Mesenchymal stem cell (in vitro differentiated cells and primary cell): ENCODE data around the gene WDR4.

Experiments
- DNase-seq: peaks from one replicate; pipeline ENCODE4 v3.0.0-alpha.2; 2013
- H2AFZ ChIP-seq: one replicate; pipeline ENCODE4 v1.6.1; 2013; ENCODE audit warnings: low read depth, mild to moderate bottlenecking, control low read depth, inconsistent platforms, low read length, moderate library complexity
- H2AK5ac ChIP-seq: 2 replicates; pipeline ENCODE4 v1.6.1; 2013; ENCODE audit warnings: low read length, moderate library complexity, mild to moderate bottlenecking, inconsistent platforms; ENCODE audit not compliant: severe bottlenecking
- H2BK120ac ChIP-seq: one replicate; pipeline ENCODE4 v1.6.1; 2013; ENCODE audit warnings: low read depth, mild to moderate bottlenecking, inconsistent platforms, low read length, moderate library complexity
- H2BK12ac ChIP-seq, 2 experiments: one replicate each; pipeline ENCODE4 v1.6.1; 2013; ENCODE audit warnings: inconsistent platforms in 2 of 2, low read length in 2 of 2, mild to moderate bottlenecking in 2 of 2, moderate library complexity in 2 of 2, control low read depth in 1 of 2
- H2BK15ac ChIP-seq: one replicate; pipeline ENCODE4 v1.6.1; 2013; ENCODE audit warnings: mild to moderate bottlenecking, low read depth, inconsistent platforms; ENCODE audit not compliant: poor library complexity, severe bottlenecking
- H2BK5ac ChIP-seq: 2 replicates; pipeline ENCODE4 v1.6.1; 2013; ENCODE audit warnings: low read depth, mild to moderate bottlenecking, low read length, control low read depth, inconsistent platforms; ENCODE audit not compliant: poor library complexity, severe bottlenecking
- H3K14ac ChIP-seq, 2 experiments: one replicate each; pipeline ENCODE4 v1.6.1; 2013; ENCODE audit warnings: inconsistent platforms in 2 of 2, low read length in 2 of 2, control low read depth in 1 of 2, mild to moderate bottlenecking in 1 of 2, moderate library complexity in 1 of 2
- H3K18ac ChIP-seq, 2 experiments: one replicate each; pipeline ENCODE4 v1.6.1; 2013; ENCODE audit warnings: inconsistent platforms in 2 of 2, low read length in 2 of 2, control low read depth in 1 of 2, low read depth in 1 of 2, mild to moderate bottlenecking in 1 of 2
- H3K23ac ChIP-seq, 2 experiments: one replicate each; pipeline ENCODE4 v1.6.1; 2013; ENCODE audit warnings: inconsistent platforms in 2 of 2, low read length in 2 of 2, mild to moderate bottlenecking in 2 of 2, moderate library complexity in 2 of 2, control low read depth in 1 of 2
- H3K27ac ChIP-seq: 2 replicates; pipeline ENCODE4 v1.5.1; 2013; ENCODE audit warnings: mild to moderate bottlenecking, moderate library complexity, low read length, control low read depth, inconsistent platforms; ENCODE audit not compliant: poor library complexity, severe bottlenecking
- H3K27me3 ChIP-seq, 2 experiments: 2 replicates each; pipeline versions ENCODE4 v1.6.1 to v1.7.0; 2013; ENCODE audit warnings: low read length in 2 of 2, mild to moderate bottlenecking in 2 of 2, moderate library complexity in 2 of 2, control low read depth in 1 of 2, inconsistent platforms in 1 of 2; ENCODE audit not compliant: control insufficient read depth in 1 of 2, insufficient read depth in 1 of 2
- H3K36me3 ChIP-seq, 2 experiments: 2 replicates each; pipeline versions ENCODE4 v1.6.1 to v1.7.0; 2013; ENCODE audit warnings: low read length in 2 of 2, control low read depth in 1 of 2, inconsistent platforms in 1 of 2, low read depth in 1 of 2, mild to moderate bottlenecking in 1 of 2; ENCODE audit not compliant: insufficient read depth in 2 of 2, control insufficient read depth in 1 of 2
- H3K4ac ChIP-seq, 2 experiments: one replicate each; pipeline ENCODE4 v1.6.1; 2013; ENCODE audit warnings: inconsistent platforms in 2 of 2, low read length in 2 of 2, mild to moderate bottlenecking in 2 of 2, moderate library complexity in 2 of 2, control low read depth in 1 of 2, low read depth in 1 of 2
- H3K4me1 ChIP-seq: 2 replicates; pipeline ENCODE4 v1.6.1; 2013; ENCODE audit warnings: low read depth, low read length, control low read depth; ENCODE audit not compliant: control insufficient read depth, insufficient read depth
- H3K4me2 ChIP-seq: 2 replicates; pipeline ENCODE4 v1.6.1; 2013; ENCODE audit warnings: low read length, mild to moderate bottlenecking, inconsistent platforms; ENCODE audit not compliant: poor library complexity, severe bottlenecking
- H3K4me3 ChIP-seq, 2 experiments: 2 replicates each; pipeline versions ENCODE4 v1.5.1 to v1.7.0; 2013; ENCODE audit warnings: low read length in 2 of 2, mild to moderate bottlenecking in 2 of 2, control low read depth in 1 of 2, low read depth in 1 of 2; ENCODE audit not compliant: insufficient read depth in 1 of 2
- H3K79me1 ChIP-seq: replicated peaks from 2 replicates; pipeline ENCODE4 v1.6.1; 2013; ENCODE audit warnings: mild to moderate bottlenecking, control low read depth, low read length, inconsistent platforms; ENCODE audit not compliant: poor library complexity, severe bottlenecking
- H3K9ac ChIP-seq: 2 replicates; pipeline ENCODE4 v1.7.0; 2013; ENCODE audit warnings: mild to moderate bottlenecking, low read length, moderate library complexity
- H3K9me3 ChIP-seq: 2 replicates; pipeline ENCODE4 v1.7.0; 2013; ENCODE audit warnings: mild to moderate bottlenecking, low read length; ENCODE audit not compliant: control insufficient read depth
- H4K8ac ChIP-seq: one replicate; pipeline ENCODE4 v1.6.1; 2013; ENCODE audit warnings: inconsistent platforms, mild to moderate bottlenecking, low read length, moderate library complexity
- H4K91ac ChIP-seq: one replicate; pipeline ENCODE4 v1.6.1; 2013; ENCODE audit warnings: mild to moderate bottlenecking, low read length, inconsistent platforms
- WGBS: methylation state at CpG from one replicate; pipeline ENCODE4 v1.1.7; 2013; ENCODE audit warnings: mixed read lengths; 5-methylcytosine and 5-hydroxymethylcytosine counted together

The WDR4 gene

DNA sequence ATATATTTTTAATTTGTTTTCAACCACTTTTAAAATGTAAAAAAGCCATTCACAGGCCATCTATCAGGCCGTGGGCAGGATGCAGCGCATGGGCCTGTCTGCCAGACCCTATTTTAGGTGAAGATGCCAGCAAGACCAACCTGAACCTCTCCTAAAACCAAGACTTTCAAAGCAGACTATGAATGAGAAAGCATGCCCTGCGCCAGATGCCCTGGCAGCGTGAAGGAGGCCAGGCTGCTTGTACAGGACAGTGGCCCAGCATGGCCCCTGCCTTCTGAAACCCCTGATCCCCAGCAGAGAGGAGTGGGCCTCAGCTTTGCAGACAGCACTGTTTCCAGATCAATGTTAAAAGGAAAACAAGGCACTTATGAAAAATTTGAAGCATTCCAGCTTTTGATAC lies 31.6 kb downstream of the WDR4 start:
- no peak overlapping the region for H3K4ac ChIP-seq
- no peak overlapping the region for H3K9ac ChIP-seq
- H3K14ac ChIP-seq: no peak overlapping the region
- no peak overlapping the region for H2BK120ac ChIP-seq
- no peaks in the 10 kb centered on the region for H3K9me3 ChIP-seq
- no peak overlapping the region for H3K4me3 ChIP-seq
- DNase-seq: no peak
- H4K91ac ChIP-seq: no peak overlapping the region
- no peak overlapping the region for H3K18ac ChIP-seq
- peaks cover 43% of the 10 kb centered on the region for H3K79me1 ChIP-seq
- no peak overlapping the region for H2AFZ ChIP-seq
- no peak overlapping the region for H2BK15ac ChIP-seq
- peaks cover 76 to 84% of the 10 kb centered on the region in 2 experiments for H3K36me3 ChIP-seq
- H3K4me1 ChIP-seq: peaks cover 2% of the 10 kb centered on the region
- H2BK12ac ChIP-seq: no peak overlapping the region
- WGBS: 98% methylated on average over 4 of the region's 4 CpGs
- no peak overlapping the region for H3K4me2 ChIP-seq
- no peak overlapping the region for H3K23ac ChIP-seq
- no peak overlapping the region for H3K27ac ChIP-seq
- H3K27me3 ChIP-seq: no peaks in the 10 kb centered on the region
- no peak overlapping the region for H4K8ac ChIP-seq
- no peak overlapping the region for H2AK5ac ChIP-seq
- no peak overlapping the region for H2BK5ac ChIP-seq

DNA sequence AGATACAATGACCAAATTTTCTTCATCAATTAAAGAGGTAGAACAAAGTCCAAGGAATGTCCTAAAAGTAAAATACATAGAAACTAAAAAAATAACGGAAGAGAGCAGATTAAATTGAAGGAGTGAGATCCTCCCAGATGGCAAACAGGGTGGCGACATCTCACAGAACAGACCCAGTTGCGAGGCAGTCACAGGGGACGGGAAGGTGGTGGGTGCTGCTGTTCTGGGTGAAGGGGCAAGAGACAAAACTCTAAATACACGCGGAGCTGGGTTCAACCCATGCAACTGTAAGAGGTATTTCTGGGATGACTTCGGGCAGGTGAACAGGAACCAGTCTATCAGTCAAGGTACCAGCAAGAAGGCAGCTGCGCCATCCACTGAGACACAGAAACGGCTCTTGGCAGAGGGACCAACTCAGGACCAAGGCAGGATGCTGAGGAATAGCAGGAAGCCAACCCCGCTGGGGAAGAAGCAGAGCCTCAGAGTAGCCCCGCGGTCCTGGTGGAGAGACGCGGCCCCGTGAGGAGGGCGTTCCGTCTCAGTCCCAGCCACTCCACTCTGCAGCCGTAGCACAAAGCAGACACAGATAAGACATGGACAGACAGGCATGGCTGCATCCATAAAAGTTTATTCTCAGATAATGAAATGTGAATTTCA lies 32.2 kb downstream of the WDR4 start:
- Histone ChIP-seq H2BK12ac (no peak overlapping the region), H3K23ac (no peak overlapping the region), H3K9me3 (no peaks in the 10 kb centered on the region), H4K8ac (no peak overlapping the region), H3K27ac (no peak overlapping the region), H2AK5ac (no peak overlapping the region), H2BK15ac (no peak overlapping the region), H2BK5ac (no peak overlapping the region), H3K9ac (no peak overlapping the region), H3K79me1 (peaks cover 46% of the 10 kb centered on the region), H2BK120ac (no peak overlapping the region), H3K27me3 (no peaks in the 10 kb centered on the region), H3K4me2 (no peak overlapping the region), H3K4ac (no peak overlapping the region), H3K14ac (no peak overlapping the region), H2AFZ (no peak overlapping the region), H4K91ac (no peak overlapping the region), H3K4me1 (peaks cover 2% of the 10 kb centered on the region), H3K18ac (no peak overlapping the region), H3K4me3 (no peak overlapping the region), H3K36me3 (peaks cover 78 to 84% of the 10 kb centered on the region in 2 experiments)
- 91% methylated on average over 17 of the region's 18 CpGs for WGBS
- no peak for DNase-seq

DNA sequence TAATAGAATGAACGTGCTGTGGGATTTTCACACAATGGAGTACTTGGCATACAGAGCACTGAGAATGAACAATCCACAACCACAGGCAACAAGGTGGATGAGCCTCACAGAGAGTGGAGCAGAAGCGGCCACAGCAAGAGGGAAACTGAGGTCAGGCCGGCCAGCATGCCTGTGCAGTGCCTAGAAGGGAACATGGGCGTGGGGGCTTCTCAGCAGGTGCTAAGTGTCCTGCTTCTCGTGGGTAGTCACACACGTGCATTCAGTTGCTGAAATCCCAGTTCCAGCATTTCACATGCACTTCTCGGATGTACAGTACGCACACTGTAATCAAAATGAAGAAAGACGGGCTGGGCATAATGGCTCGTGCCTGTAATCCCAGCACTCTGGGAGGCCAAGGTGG lies 33.1 kb downstream of the WDR4 start:
- Histone ChIP-seq H3K23ac (no peak overlapping the region), H3K9me3 (no peaks in the 10 kb centered on the region), H3K4me1 (peaks cover 2% of the 10 kb centered on the region), H3K27ac (no peak overlapping the region), H4K8ac (no peak overlapping the region), H4K91ac (no peak overlapping the region), H3K4ac (no peak overlapping the region), H3K79me1 (peaks cover 44% of the 10 kb centered on the region), H2BK12ac (no peak overlapping the region), H3K9ac (no peak overlapping the region), H2BK120ac (no peak overlapping the region), H2AFZ (no peak overlapping the region), H2BK15ac (no peak overlapping the region), H3K4me2 (no peak overlapping the region), H3K36me3 (peaks cover 74 to 84% of the 10 kb centered on the region in 2 experiments), H3K4me3 (no peak overlapping the region), H2BK5ac (no peak overlapping the region), H3K14ac (no peak overlapping the region), H3K27me3 (no peaks in the 10 kb centered on the region), H2AK5ac (no peak overlapping the region), H3K18ac (no peak overlapping the region)
- WGBS: 95% methylated on average over 10 of the region's 10 CpGs
- no peak for DNase-seq

DNA sequence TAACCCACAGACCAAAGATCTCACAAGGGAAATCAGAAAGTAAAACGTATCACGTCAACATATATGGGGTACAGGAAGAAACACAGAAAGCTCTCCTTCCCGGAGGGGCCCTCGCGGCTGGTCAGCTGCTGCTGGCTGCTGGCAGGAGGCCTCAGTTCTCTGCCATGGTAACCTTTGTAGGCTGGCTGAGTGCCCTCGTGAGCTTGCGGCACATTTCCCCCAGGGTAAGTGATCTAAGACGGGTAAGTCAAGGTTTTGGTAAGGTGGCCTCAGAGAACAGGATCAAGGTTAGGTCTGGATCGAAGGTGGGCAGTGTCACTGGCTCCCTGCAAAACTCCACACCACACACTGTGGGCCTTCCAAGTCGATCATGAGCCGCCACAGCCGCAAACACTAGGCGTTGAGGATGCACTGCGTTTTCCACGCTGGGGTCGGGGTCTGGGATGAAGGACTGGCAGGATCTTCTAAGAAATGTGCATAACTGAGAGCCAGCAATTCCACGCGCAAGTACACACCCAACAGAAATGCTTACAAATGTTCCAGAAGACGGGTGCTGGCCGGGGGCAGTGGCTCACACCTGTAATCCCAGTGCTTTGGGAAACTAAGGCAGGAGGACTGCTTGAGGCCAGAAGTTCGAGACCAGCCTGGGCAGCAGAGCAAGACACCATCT lies 33.9 kb downstream of the WDR4 start:
- 93% methylated on average over 21 of the region's 21 CpGs for WGBS
- Histone ChIP-seq H3K27ac (no peak overlapping the region), H2AFZ (no peak overlapping the region), H3K18ac (no peak overlapping the region), H3K36me3 (peaks cover 75 to 84% of the 10 kb centered on the region in 2 experiments), H3K4me2 (no peak overlapping the region), H2AK5ac (no peak overlapping the region), H4K8ac (no peak overlapping the region), H3K9ac (no peak overlapping the region), H2BK15ac (no peak overlapping the region), H3K4me3 (no peak overlapping the region), H3K4me1 (peaks cover 2% of the 10 kb centered on the region), H3K79me1 (peaks cover 37% of the 10 kb centered on the region), H3K27me3 (no peaks in the 10 kb centered on the region), H2BK5ac (no peak overlapping the region), H3K9me3 (no peaks in the 10 kb centered on the region), H2BK12ac (no peak overlapping the region), H2BK120ac (no peak overlapping the region), H3K23ac (no peak overlapping the region), H3K14ac (no peak overlapping the region), H3K4ac (no peak overlapping the region), H4K91ac (no peak overlapping the region)
- no peak for DNase-seq
